GM18519 (cell line): ENCODE results near the gene FNDC4.

Experiments used
- ATAC-seq: cut with Tn5 transposase; IDR thresholded peaks from one replicate; pipeline ENCODE4 v1.9.1; 2021; ENCODE audit warnings: mild to moderate bottlenecking, moderate library complexity; ENCODE audit not compliant: unreplicated experiment, low FRiP score

Gene FNDC4

DNA sequence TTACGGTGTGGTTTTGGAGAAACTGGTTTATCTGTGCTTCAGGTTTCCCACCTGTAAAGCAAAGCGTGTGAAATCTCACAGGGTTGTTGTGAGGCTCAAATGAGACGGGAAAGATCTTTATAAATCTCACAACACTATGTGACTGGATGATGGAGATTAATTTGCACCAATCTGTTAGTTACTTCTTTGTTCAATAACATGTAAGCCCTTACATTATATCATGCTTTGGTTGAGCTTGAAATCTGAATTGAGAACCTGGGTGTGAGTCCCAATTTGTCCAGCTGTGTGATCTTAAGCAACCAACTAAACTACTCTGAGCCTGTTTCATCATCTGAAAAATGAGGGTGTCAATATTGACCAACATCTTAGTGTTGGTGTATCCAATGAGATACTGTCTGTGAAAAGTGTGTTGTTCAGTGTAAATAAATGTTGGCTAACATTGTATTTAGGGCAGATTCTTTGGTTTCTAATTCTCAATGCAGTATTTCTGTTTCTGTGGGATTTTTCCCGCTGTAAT is 898 bp upstream of the FNDC4 start:
- no peak for ATAC-seq

DNA sequence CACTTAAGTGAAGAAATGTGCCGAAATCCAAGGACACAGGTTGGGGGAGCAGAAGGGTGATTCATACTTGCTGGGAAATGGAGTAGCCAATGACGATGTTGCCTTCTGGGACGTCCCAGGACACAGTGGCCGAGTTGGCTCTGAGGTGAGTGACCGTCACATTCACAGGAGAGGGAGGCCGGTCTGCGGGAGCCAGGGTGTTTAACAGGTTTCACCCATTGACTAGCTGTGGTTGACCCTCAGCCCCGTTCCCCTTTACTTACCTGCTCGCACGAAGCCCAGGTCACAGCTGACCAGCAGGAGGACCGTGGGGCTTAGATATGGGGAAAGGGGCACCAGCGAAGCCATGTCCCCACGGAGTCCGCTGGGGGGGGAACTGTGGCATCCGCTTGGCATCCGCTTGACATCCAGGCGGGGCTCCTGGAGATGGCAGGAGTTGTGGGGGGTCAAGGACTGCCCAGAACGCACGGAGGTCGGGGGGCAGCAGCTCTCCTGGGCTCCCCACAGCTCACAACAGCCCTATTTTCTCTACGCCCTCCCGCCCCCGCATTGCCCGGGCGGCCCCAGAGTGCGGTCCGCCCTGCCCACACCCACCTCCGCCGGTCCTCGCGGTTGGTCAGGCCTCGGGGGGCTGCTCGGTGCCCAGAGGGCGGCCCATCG is 586 bp downstream of the FNDC4 start:
- ATAC-seq, result no peak

DNA sequence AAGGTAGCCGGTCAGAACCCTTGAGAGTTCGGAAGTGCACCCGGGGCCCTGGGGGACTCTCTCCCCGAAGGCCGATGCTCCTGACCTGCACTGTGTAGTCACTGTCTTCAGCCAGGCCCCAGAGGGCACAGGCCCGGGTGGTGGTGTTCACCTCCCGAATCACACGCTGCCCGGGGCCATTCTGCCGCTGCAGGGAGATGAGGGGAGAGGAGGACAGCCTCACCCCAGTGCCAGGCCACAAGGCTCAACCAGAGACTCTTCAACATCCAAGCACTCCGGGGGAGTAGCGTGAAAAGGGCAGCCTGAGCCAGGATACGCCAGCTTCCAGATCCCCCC is 1.1 kb downstream of the FNDC4 start:
- no peak for ATAC-seq

DNA sequence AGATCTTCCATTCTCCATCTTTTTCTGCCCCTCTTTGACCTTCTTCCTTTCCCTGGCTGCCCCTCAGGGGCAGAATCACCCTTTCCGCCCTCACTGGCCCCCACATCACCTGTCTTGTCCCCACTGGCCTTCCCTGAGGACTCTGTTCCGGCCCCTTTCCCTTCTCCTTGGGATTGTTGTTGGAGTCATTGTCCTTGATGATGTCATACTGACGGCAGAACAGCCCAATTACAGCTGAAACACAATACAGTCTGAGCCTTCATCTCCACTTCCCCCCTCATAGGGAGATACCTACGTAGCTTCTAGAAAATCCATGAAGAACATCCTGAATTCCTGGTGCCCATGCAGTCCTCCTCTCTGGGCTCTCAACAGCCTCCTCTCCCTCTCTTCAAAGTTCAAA is 2.4 kb downstream of the FNDC4 start:
- no peak for ATAC-seq

DNA sequence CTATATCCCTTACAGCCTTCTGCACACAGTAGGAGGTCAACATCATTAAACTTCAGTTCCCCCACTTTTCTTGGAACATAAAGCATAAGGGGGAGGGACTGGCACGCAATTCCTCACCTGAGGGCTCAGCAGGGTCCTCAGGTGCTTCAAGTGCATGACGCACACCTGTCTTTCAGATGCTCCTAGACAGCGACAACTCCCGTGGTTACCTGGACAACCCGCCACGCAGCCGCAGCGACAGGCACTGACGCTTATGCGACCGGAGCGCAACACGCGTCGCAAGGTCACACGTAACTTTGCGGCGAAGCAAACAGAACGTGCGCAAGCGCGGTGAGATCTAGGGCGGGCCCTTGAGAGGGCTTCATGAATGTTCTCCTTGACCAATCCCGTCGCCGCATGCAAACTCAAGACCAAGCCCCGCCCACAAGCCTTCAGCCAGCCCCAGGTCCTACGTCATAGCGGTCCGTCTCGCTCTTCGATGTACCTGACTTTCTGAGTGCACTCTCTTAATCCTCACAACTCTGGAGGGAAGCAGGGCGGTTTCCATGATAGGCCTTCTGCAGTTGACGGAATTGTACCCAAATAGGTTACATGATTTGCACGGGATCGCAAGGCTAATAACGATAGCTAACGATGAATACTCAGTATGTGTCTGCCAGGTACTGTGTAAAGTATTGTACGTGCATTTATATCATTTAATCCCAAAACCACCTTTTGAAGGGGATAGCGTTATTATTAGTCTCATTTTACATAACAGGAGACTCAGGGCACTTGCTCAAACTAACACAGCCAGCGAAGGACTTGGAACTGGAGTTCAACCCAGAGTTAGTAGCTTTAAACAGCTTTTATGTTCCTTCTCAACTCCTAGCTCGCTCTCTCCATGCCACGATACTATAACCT is 5.3 kb downstream of the FNDC4 start, which contains the start of gene IFT172:
IFT172 (minus strand) TSS at position 246 of the 900 bp plus-strand sequence; CDS start at position 156, 90 bp downstream.
- peak; percentile 88 for ATAC-seq

DNA sequence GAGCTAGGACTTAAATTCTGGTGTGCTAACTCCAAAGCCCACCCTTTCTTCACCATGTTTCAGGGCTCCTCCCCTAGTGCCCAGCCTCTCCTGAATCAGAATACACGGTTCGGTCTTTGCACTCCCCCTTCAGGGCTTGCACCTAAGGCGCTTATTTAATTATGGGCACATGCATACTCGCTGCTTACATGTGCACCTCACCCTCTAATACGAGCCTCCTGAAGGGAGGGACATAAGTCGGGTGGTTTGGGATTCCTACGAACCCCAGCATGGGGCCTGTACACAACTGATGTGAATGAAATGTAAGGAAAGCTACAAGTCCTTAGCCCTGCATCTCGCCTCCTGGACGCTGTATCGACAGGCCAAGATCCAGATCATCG is 5.9 kb downstream of the FNDC4 start:
- ATAC-seq, result no peak

DNA sequence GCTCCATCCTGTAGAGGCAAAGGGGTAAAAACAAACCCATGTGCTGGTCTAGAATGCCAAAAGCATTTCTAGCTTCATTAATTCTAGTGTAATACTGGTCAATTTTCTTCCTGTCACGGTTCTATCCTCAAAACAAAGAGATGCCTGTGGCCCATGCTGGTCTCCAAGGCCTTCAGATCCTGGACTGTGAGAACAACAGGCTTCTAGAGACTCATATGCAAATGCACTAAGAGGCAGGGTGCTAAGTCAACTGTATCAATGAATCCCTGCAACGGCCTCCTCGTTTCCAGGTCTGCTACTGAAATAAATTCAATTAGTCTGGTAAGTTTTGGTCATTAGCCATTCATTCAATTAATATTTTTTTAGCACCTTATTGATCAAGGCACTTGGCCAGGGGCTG is 9.5 kb downstream of the FNDC4 start:
- no peak for ATAC-seq

DNA sequence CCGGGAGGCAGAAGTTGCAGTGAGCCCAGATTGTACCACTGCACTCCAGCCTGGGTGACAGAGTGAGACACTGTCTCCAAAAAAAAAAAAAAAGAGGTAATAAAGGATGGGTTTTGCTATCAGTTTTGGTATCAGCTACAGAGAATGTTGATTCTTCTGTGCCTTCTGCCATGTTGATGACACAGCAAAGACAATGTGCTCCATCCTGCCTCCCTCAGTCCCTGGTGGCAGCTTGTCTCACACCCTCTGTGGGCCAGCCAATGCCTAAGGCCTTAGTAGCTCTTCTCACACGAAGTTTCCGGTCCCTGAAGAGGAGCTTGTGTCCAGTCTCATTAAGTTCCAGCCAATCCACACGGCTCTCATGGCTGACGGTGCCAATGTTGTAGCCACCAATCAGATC is 23.0 kb downstream of the FNDC4 start:
- ATAC-seq, result no peak

DNA sequence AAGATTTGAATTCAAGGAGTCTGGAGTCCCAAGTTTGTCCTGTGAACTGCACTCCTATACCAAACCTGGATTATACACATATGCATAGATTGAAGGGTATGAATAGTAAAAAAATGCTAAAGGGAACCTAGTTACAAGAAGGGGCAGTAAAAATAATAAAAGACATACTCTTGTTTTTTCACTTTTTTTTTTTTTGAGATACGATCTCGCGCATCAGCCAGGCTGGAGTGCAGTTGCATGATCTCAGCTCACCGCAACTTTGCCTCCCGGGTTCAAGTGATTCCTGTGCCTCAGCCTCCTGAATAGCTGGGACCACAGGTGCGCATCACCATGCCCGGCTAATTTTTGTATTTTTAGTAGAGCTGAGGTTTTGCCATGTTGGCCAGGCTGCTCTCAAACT is 30.6 kb downstream of the FNDC4 start:
- no peak for ATAC-seq

DNA sequence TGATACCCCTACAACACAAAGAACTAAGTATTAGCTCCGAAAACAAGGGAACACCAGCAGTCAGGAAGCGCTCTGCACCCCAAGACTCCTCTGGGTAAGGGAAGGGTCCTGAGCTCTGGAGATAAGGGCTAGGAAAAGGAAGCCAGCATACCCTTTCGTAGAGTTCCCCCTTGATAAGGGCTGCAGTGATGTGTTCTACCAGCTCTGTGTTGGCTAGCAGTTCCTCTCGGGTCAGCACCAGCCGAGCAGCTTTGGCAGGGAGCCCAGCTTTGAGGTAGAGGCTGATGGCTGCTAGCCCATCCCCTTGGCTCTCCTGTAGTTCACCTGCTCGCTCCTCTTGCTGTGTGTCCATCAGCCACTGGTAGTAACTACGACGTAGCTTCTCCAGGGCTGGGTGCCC is 33.9 kb downstream of the FNDC4 start:
- no peak for ATAC-seq

DNA sequence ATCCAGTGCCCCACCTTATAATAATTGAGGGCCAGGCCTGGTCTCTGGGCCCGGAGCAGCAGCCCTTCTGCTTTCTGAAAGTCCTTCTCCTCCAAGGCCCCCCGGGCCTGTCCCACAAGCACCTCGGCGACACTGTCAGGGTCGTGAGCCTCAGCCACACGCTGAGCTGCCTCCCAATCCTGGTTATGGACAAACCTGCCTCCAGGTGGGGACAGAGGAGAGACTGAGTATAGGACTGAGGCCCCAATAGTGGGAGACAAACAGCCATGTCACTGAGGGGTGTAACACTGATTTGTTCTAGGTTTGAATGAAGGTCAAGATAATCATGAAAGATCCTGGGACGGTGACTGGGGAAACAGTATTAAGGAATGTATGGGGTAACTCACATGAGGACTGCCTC is 41.0 kb downstream of the FNDC4 start:
- no peak for ATAC-seq

DNA sequence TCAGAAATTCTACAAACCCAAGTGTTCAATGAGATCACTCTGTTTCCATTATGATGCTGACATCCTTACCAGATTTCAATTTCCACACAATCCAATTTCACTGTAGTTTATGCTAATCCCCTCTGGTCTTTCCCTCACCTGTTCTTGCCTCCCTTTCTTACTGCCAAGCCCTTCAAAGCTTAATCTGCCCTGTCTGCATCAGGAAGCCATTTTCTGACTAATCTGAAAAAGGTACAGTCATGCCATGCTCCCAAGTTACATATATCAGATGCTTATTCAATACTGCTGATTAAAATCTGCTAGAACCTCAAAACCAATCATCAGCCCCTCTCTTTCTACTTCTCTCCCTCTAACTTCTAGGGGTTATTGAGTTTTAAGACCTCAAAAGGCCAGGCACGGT is 43.9 kb downstream of the FNDC4 start:
- no peak for ATAC-seq

DNA sequence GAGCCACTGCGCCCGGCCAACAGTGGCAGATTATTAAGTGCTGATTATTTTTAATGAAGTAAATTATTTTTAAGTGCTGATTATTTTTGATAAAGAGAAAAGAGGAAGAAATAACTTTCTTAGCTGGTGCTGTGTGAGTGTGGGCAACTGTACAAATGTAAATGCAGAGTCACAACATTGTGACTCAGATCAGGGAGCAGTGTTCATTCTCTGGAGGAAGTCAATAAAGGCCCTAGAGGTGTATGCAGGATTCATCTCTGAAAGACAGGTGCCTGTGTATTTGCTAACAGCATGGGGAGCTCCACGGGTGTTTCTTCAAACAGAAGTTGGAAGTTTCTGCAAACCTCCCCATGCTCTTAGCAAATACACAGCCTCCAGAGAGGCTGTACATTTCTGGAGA is 46.6 kb downstream of the FNDC4 start:
- no peak for ATAC-seq

DNA sequence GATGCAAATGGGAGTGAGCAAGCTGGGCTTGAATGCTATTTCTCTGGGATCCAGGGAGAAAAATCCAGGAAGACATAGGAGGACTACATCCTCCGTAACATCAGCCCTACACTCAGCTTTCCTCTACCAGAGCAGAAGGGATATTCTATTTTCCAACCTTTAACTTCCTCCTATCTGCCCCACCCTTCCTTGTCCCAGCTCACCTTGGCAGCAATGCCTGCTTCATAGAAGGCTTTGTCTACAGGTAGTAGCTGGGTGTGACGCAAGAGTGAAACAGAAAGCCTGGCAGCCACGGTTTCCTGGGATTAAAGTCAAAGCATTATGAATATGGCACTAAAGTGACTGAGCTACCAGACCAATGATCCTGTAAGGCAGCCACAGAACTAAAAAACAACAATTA is 48.9 kb downstream of the FNDC4 start:
- no peak for ATAC-seq

DNA sequence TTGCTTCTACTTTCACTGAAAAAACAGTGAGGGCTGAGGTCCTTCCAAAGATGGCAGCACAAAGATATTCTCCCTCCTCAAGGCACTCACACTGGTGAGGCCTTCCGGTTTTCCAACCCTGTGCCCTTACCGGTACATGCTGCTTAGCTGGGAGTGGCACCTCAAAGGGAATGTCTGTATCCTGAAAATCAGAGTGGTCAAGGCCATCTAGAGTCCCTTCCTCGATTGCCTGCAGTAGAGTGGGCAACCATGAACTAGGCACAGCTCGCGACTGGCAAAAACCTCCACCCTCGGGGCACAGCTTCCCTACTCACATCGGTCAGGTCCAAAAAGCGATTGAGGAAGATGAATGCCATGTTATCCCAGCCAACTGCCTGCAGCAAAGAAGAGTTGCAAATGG is 49.4 kb downstream of the FNDC4 start:
- no peak for ATAC-seq

DNA sequence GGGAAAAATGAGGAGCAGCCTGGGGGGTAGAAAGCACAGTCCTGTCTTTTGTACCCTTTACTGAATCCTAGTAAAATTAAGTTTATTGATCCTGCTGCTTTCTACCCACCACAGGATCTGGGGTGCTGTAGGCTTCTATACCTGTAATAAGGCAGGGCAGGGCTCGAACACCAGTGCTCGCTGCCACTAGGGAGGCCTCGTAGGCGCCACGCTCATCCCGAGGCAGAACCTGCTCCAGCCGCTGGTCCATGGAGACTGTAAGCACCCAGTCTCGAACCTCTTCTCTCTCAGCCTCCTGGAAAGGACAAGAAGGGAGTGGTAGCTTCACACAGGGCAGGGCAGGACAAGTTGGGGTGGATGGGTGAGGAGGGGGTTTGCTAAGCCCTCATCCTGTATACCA is 49.8 kb downstream of the FNDC4 start:
- no peak for ATAC-seq

DNA sequence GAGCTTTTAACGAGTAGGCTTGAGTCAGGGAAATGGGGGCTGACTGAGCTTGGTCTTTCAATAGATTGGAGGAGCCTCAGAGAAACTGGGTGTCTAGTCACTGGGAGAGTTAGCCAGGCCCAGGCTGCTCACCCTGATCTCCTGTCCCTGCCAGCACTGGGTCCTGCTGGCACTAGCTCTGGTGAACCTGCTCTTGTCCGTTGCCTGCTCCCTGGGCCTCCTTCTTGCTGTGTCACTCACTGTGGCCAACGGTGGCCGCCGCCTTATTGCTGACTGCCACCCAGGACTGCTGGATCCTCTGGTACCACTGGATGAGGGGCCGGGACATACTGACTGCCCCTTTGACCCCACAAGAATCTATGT is 52.1 kb downstream of the FNDC4 start:
- no peak for ATAC-seq

DNA sequence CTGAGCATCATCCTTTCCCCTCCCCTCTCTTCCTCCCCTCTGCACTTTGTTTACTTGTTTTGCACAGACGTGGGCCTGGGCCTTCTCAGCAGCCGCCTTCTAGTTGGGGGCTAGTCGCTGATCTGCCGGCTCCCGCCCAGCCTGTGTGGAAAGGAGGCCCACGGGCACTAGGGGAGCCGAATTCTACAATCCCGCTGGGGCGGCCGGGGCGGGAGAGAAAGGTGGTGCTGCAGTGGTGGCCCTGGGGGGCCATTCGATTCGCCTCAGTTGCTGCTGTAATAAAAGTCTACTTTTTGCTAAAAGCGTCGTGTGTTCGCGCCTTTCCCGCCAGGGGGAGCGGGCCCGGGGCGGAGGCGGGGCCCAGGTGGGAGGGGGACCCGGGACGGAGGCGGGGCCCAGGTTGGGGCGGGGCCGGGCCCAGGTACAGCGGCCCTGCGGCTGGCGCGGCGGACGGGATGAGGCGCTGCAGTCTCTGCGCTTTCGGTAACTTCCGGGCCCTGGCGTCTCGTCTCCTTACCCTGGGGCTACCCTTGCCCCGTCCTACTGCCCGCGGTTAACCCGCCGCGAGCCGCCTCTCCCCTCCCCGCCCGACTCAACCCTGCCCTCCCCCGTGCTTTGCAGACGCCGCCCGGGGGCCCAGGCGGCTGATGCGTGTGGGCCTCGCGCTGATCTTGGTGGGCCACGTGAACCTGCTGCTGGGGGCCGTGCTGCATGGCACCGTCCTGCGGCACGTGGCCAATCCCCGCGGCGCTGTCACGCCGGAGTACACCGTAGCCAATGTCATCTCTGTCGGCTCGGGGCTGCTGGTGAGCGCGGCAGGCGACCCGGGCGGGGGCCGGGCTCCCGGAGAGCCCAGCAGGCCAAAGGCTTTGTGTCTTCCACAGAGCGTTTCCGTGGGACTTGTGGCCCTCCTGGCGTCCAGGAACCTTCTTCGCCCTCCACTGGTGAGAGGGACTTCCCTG is 52.8 kb downstream of the FNDC4 start, which contains the start of gene KRTCAP3:
KRTCAP3 (plus strand) TSS at position 424 of the 962 bp plus-strand sequence; CDS start at position 456, 32 bp downstream.
- ATAC-seq, result no peak
